ENCODE measurements around the gene BCL3. TPM values are rescaled to one million over a fixed set of nuclear protein-coding genes. Genes with fewer than 3 reads are reported as not detected.

BCL3 gene
- total RNA-seq, 1 experiment from 2014 or later: 2.2 TPM

DNA sequence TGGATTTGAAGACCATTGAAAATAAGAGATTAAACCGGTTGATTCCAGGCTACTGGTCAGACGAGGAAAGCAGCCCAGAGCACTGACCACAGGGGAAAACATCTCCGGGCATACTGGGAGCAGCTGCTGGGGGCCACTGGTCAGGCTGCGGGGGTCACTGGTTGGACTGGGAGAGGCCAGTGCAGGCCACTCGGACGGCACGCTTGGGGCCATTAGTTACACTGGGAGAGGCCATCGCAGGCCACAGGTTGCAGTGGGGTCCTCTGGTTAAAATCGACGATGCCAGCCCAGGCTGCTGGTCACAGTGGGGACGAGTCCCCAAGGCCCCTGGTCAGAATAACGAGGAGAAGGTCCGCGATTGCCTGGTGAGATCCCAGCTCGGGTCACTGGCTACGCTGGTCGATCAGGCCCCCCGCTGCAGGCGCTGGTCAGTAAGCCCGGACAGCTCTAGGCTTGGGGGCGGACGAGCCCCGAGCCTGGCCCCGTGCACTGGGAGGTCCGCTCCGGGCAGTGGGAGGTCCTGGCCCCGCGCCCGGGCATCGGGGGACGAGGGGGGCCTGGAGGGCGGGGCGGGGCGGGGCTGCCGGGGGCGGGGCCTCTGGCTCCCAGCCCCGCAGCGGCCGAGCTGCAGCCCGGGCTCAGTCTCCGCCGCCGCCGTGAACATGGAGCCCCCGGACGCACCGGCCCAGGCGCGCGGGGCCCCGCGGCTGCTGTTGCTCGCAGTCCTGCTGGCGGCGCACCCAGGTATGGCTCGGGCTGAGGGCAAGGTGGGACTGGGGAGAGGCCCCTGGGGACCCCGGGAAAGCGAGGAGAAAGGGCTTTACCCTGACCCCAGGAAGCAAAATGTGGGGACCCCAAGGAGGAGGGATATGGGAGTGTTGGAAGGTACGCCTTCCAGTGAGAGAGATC lies 60.2 kb downstream of the BCL3 start, which contains the start of gene BCAM:
Gene BCAM (plus strand): TSS at position 641 of the 909 bp plus-strand sequence. CDS start 22 bp downstream, at position 663.
- no peak within 1 kb of the TSS for H4K91ac ChIP-seq (ENCODE audit: insufficient read length, low read depth, low read length)
- H2BK15ac ChIP-seq (ENCODE audit: low read depth, low read length): no peak within 1 kb of the TSS
- no peak within 1 kb of the TSS for H3T11ph ChIP-seq (ENCODE audit: low read length)
- H3K9me3 ChIP-seq (ENCODE audit: control insufficient read depth, low read depth, low read length): no peaks in the 10 kb centered on the region
- no peaks in the 10 kb centered on the region for H3K9me3 Mint-ChIP-seq
- no peak within 1 kb of the TSS for H4K5ac ChIP-seq (ENCODE audit: insufficient read length, low read depth, low read length)
- H3K27ac ChIP-seq (ENCODE audit: insufficient read length, low read depth, low read length): no peak within 1 kb of the TSS
- H3K23ac ChIP-seq (ENCODE audit: insufficient read length, low read depth, low read length): no peak within 1 kb of the TSS
- H4K20me1 ChIP-seq (ENCODE audit: control insufficient read depth, insufficient read depth, insufficient read length): no peaks in the 10 kb centered on the region
- no peaks in the 10 kb centered on the region for H3K79me2 ChIP-seq (ENCODE audit: insufficient read depth, low read length)
- H3K4me1 Mint-ChIP-seq: peaks cover 38 to 48% of the 10 kb centered on the region in 2 experiments
- peak within 1 kb of the TSS; percentile 70 to 85 for H3K4me3 Mint-ChIP-seq
- H3K27me3 ChIP-seq (ENCODE audit: insufficient read depth, low read length): peaks cover 8% of the 10 kb centered on the region
- peak within 1 kb of the TSS; percentile 57 for H3K9ac ChIP-seq (ENCODE audit: extremely low read depth, insufficient read length, low read length)
- H3K4me2 ChIP-seq (ENCODE audit: insufficient read depth, insufficient read length, low read length): peak within 1 kb of the TSS; percentile 83
- no peak within 1 kb of the TSS for H2BK20ac ChIP-seq (ENCODE audit: low read depth, low read length, poor library complexity, severe bottlenecking)
- H3K27ac Mint-ChIP-seq: peak within 1 kb of the TSS; percentile 87 to 98 (median 97)
- no peak within 1 kb of the TSS for H3K56ac ChIP-seq (ENCODE audit: insufficient read length, low read depth, low read length)
- H4K8ac ChIP-seq (replicated peaks; ENCODE audit: insufficient read length, low read depth, low read length): no peak within 1 kb of the TSS
- no peak within 1 kb of the TSS for H2BK5ac ChIP-seq (ENCODE audit: insufficient read length, low read length)
- peak; percentile 81 for DNase-seq
- H2AFZ ChIP-seq (ENCODE audit: low read length): no peak within 1 kb of the TSS
- peaks cover 5 to 22% (median 21%) of the 10 kb centered on the region in 3 experiments for H3K36me3 Mint-ChIP-seq (ENCODE audit: insufficient read depth in 1 of 3, low read depth in 3 of 3)
- H2AK5ac ChIP-seq (ENCODE audit: insufficient read length, low read length): no peak within 1 kb of the TSS
- peak within 1 kb of the TSS; percentile 68 for H2BK12ac ChIP-seq (ENCODE audit: insufficient read length, low read depth, low read length)
- peaks cover 11% of the 10 kb centered on the region for H3K23me2 ChIP-seq (ENCODE audit: insufficient read length, low read depth, low read length, poor library complexity, severe bottlenecking)
- no CpG with 5 or more reads among the region's 59 CpGs for WGBS (ENCODE audit: extremely low coverage, insufficient read length, low lambda C conversion rate)
- H3K79me1 ChIP-seq (ENCODE audit: insufficient read depth, low read depth, low read length, poor library complexity, severe bottlenecking): no peaks in the 10 kb centered on the region
- peaks cover 2% of the 10 kb centered on the region; the same call in 1 of the 2 replicates for H3K4me1 ChIP-seq (ENCODE audit: insufficient read depth, low read length)
- peaks cover 41% of the 10 kb centered on the region for H3K27me3 Mint-ChIP-seq (ENCODE audit: low read depth)
- peak within 1 kb of the TSS; percentile 57 for H2BK120ac ChIP-seq (ENCODE audit: low read depth, low read length, poor library complexity, severe bottlenecking)
- H3K18ac ChIP-seq (ENCODE audit: insufficient read length, low read depth, low read length): peak within 1 kb of the TSS; percentile 84
- TF ChIP-seq, protein P1, sequence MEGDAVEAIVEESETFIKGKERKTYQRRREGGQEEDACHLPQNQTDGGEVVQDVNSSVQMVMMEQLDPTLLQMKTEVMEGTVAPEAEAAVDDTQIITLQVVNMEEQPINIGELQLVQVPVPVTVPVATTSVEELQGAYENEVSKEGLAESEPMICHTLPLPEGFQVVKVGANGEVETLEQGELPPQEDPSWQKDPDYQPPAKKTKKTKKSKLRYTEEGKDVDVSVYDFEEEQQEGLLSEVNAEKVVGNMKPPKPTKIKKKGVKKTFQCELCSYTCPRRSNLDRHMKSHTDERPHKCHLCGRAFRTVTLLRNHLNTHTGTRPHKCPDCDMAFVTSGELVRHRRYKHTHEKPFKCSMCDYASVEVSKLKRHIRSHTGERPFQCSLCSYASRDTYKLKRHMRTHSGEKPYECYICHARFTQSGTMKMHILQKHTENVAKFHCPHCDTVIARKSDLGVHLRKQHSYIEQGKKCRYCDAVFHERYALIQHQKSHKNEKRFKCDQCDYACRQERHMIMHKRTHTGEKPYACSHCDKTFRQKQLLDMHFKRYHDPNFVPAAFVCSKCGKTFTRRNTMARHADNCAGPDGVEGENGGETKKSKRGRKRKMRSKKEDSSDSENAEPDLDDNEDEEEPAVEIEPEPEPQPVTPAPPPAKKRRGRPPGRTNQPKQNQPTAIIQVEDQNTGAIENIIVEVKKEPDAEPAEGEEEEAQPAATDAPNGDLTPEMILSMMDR (conservative IDR thresholded peaks at IDR 0.05): no peak
- H3K4ac ChIP-seq (ENCODE audit: low read depth, low read length): no peak within 1 kb of the TSS; the same call in 1 of the 2 replicates
- peak within 1 kb of the TSS; percentile 88 for H3K14ac ChIP-seq (ENCODE audit: insufficient read depth, low read length)

Small RNA genes within 50 kb of the gene (microRNA-seq; reads per million reads assigned to microRNA genes)
- gene MIR8085 (ENCODE audit: borderline microRNAs expressed): not detected

Other genes starting within 250 kb of the BCL3 start
- gene ZNF180, start 248.2 kb upstream of the BCL3 start, total RNA-seq (2021): 13.2 and 13.6 TPM in 2 replicates
- not detected in 2 replicates for gene CEACAM20, start 219.0 kb upstream of the BCL3 start, total RNA-seq (2021)
- not detected in 2 replicates for gene IGSF23, start 135.1 kb upstream of the BCL3 start, total RNA-seq (2021)
- 29.2 and 30.5 TPM in 2 replicates for gene PVR, start 104.8 kb upstream of the BCL3 start, total RNA-seq (2021)
- 3.5 and 4.6 TPM in 2 replicates for gene CEACAM19, start 77.2 kb upstream of the BCL3 start, total RNA-seq (2021)
- gene CEACAM16, start 49.6 kb upstream of the BCL3 start, total RNA-seq (2021): not detected in 2 replicates
- 14.2 and 15.9 TPM in 2 replicates for gene CBLC, start 29.2 kb downstream of the BCL3 start, total RNA-seq (2021)
- 73.0 and 78.5 TPM in 2 replicates for gene BCAM, start 60.4 kb downstream of the BCL3 start, total RNA-seq (2021)
- gene NECTIN2, start 97.6 kb downstream of the BCL3 start, total RNA-seq (2021): 175 and 176 TPM in 2 replicates
- gene TOMM40, start 142.5 kb downstream of the BCL3 start, total RNA-seq (2021): 180 and 190 TPM in 2 replicates
- 530 and 547 TPM in 2 replicates for gene APOE, start 157.1 kb downstream of the BCL3 start, total RNA-seq (2021)
- 77.0 and 78.1 TPM in 2 replicates for gene APOC1, start 165.9 kb downstream of the BCL3 start, total RNA-seq (2021)
- not detected in 2 replicates for gene APOC4, start 193.5 kb downstream of the BCL3 start, total RNA-seq (2021)
- gene APOC2, start 197.3 kb downstream of the BCL3 start, total RNA-seq (2021): not detected in 2 replicates
- 82.0 and 83.9 TPM in 2 replicates for gene CLPTM1, start 206.7 kb downstream of the BCL3 start, total RNA-seq (2021)

All from H9 (cell line).